GM12891 (cell line): Measurements from ENCODE around the gene GCAT.

ENCODE experiments used
- PAX5 ChIP-seq: IDR thresholded peaks from 2 replicates; pipeline ENCODE4 v1.6.1; 2011; ENCODE audit warnings: low read length, moderate library complexity, mild to moderate bottlenecking; ENCODE audit not compliant: insufficient read depth, severe bottlenecking
- POLR2A ChIP-seq: IDR thresholded peaks from 2 replicates; pipeline ENCODE4 v1.6.1; 2011; ENCODE audit warnings: low read depth, low read length, control low read depth
- POLR2AphosphoS5 ChIP-seq: IDR thresholded peaks from 2 replicates; pipeline ENCODE4 v1.6.1; 2011; ENCODE audit warnings: low read depth, low read length, control low read depth
- POU2F2 ChIP-seq: IDR thresholded peaks from 2 replicates; pipeline ENCODE4 v1.6.1; 2011; ENCODE audit warnings: low read depth, mild to moderate bottlenecking, control low read depth, low read length, moderate library complexity
- SPI1 ChIP-seq: IDR thresholded peaks from 2 replicates; pipeline ENCODE4 v1.6.1; 2011; ENCODE audit warnings: low read depth, low read length, control low read depth
- TAF1 ChIP-seq: IDR thresholded peaks from 2 replicates; pipeline ENCODE4 v1.6.1; 2011; ENCODE audit warnings: low read depth, low read length, control low read depth

GRCh38 chr22:37781434-37782059 lies 26.2 kb upstream of the GCAT start:
- no peak for TF ChIP-seq TAF1
- TF ChIP-seq POLR2A, result no peak
- TF ChIP-seq POLR2AphosphoS5, result no peak
- no peak for TF ChIP-seq SPI1
- no peak for TF ChIP-seq PAX5
- TF ChIP-seq POU2F2, result no peak
